ENCODE results near the gene BCAS1. TPM values are rescaled to one million over a fixed set of nuclear protein-coding genes. Genes with fewer than 3 reads are reported as not detected.
A peak's percentile ranks its signal among the peaks of the same experiment; 100 is the strongest.

Gene BCAS1
- total RNA-seq, 1 donor from 2014 or later, result 2.8 TPM

DNA sequence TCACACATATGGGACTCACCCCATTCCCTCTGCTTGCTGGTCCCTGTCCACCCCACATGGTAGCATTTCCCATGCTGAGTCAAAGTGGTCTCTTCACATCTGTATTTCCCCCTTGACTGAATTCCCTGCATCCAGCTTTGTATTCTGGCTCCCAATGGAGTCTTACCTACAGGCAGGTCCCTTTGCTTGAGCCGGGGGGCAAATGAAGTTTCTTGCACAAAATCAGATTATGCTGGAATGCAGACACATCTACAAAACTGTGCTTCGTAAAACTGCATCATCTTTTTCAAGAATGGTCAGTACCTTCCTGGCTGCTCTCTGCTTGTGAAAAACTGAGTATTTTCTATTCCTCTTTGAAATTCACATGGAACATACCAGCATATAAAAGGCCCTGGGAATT, 32.1 kb upstream of the BCAS1 start:
- no peak overlapping the region for H3K27ac ChIP-seq
- H3K27me3 ChIP-seq (ENCODE audit: low read depth), result no peaks in the 10 kb centered on the region
- ATAC-seq (no peak), DNase-seq (no peak)
- H3K4me1 ChIP-seq, result no peaks in the 10 kb centered on the region
- H3K4me3 ChIP-seq, result no peak overlapping the region
- no peaks in the 10 kb centered on the region for H3K36me3 ChIP-seq
- H3K9me3 ChIP-seq, result no peaks in the 10 kb centered on the region
- intact Hi-C loops (cut with DNase I), result no loop called here
- no peak for TF ChIP-seq CTCF (IDR thresholded peaks at IDR 0.05)

GRCh38 chr20:54100563-54100962, 30.2 kb upstream of the BCAS1 start:
- DNase-seq (no peak), ATAC-seq (no peak)
- intact Hi-C loops (cut with DNase I), result no loop called here
- Histone ChIP-seq H3K4me3 (no peak overlapping the region), H3K36me3 (no peaks in the 10 kb centered on the region), H3K27me3 (ENCODE audit: low read depth) (no peaks in the 10 kb centered on the region), H3K4me1 (no peaks in the 10 kb centered on the region), H3K27ac (no peak overlapping the region), H3K9me3 (no peaks in the 10 kb centered on the region)
- TF ChIP-seq CTCF (IDR thresholded peaks at IDR 0.05), result no peak

- Histone ChIP-seq H3K4me1 (no peaks in the 10 kb centered on the region), H3K9me3 (no peaks in the 10 kb centered on the region), H3K4me3 (no peak overlapping the region), H3K36me3 (no peaks in the 10 kb centered on the region), H3K27ac (no peak overlapping the region), H3K27me3 (ENCODE audit: low read depth) (no peaks in the 10 kb centered on the region)
- intact Hi-C loops (cut with DNase I), result loop anchor here (5.0 kb wide), 1 partner anchor 97 kb away; no protein-coding TSS in a partner anchor
- no peak for DNase-seq
- no peak for ATAC-seq
- TF ChIP-seq CTCF (IDR thresholded peaks at IDR 0.05), result no peak
Measured at GRCh38 chr20:54099894-54100293, 29.5 kb upstream of the BCAS1 start.

GRCh38 chr20:54098047-54098446, 27.7 kb upstream of the BCAS1 start:
- Histone ChIP-seq H3K4me3 (no peak overlapping the region), H3K27me3 (ENCODE audit: low read depth) (no peaks in the 10 kb centered on the region), H3K4me1 (no peaks in the 10 kb centered on the region), H3K27ac (no peak overlapping the region), H3K36me3 (no peaks in the 10 kb centered on the region), H3K9me3 (no peaks in the 10 kb centered on the region)
- ATAC-seq (no peak), DNase-seq (no peak)
- TF ChIP-seq CTCF (IDR thresholded peaks at IDR 0.05), result no peak
- intact Hi-C loops (cut with DNase I), result loop anchor here (5.0 kb wide), 1 partner anchor 99 kb away; no protein-coding TSS in a partner anchor

GRCh38 chr20:54097236-54097529, 26.8 kb upstream of the BCAS1 start:
- Histone ChIP-seq H3K4me3 (no peak overlapping the region), H3K4me1 (no peaks in the 10 kb centered on the region), H3K9me3 (no peaks in the 10 kb centered on the region), H3K36me3 (no peaks in the 10 kb centered on the region), H3K27ac (no peak overlapping the region), H3K27me3 (ENCODE audit: low read depth) (peaks cover 4% of the 10 kb centered on the region)
- no peak for TF ChIP-seq CTCF (IDR thresholded peaks at IDR 0.05)
- DNase-seq (no peak), ATAC-seq (peak in 1 of 2 donors; percentile 12)
- intact Hi-C loops (cut with DNase I), result loop anchor here (5.0 kb wide), 1 partner anchor 100 kb away; no protein-coding TSS in a partner anchor

GRCh38 chr20:54095824-54096223, 25.4 kb upstream of the BCAS1 start:
- Histone ChIP-seq H3K4me1 (no peaks in the 10 kb centered on the region), H3K36me3 (no peaks in the 10 kb centered on the region), H3K9me3 (no peaks in the 10 kb centered on the region), H3K4me3 (no peak overlapping the region), H3K27me3 (ENCODE audit: low read depth) (peaks cover 4% of the 10 kb centered on the region), H3K27ac (no peak overlapping the region)
- ATAC-seq, result no peak
- DNase-seq, result no peak
- TF ChIP-seq CTCF (IDR thresholded peaks at IDR 0.05), result no peak
- intact Hi-C loops (cut with DNase I), result loop anchor here (5.0 kb wide), 1 partner anchor 101 kb away; no protein-coding TSS in a partner anchor
